Neuronal stem cell (in vitro differentiated cells): ENCODE results near the gene TRAPPC5.

ENCODE experiments used
- DNase-seq: peaks from one replicate; pipeline ENCODE4 v3.0.0-alpha.2; 2013; ENCODE audit warnings: low spot score
- H2AFZ ChIP-seq: one replicate; pipeline ENCODE4 v1.6.1; 2013; ENCODE audit warnings: mild to moderate bottlenecking, low read length, inconsistent platforms
- H2AK5ac ChIP-seq: 2 replicates; pipeline ENCODE4 v1.6.1; 2013; ENCODE audit warnings: low read depth, mild to moderate bottlenecking, inconsistent platforms, low read length, moderate library complexity, mixed read lengths
- H2BK120ac ChIP-seq: 2 replicates; pipeline ENCODE4 v1.6.1; 2013; ENCODE audit warnings: low read depth, mild to moderate bottlenecking, inconsistent platforms, low read length, moderate library complexity, mixed read lengths
- H2BK12ac ChIP-seq: one replicate; pipeline ENCODE4 v1.6.1; 2013; ENCODE audit warnings: low read length, inconsistent platforms
- H2BK15ac ChIP-seq: 2 replicates; pipeline ENCODE4 v1.6.1; 2013; ENCODE audit warnings: mild to moderate bottlenecking, low read length, inconsistent platforms, mixed read lengths
- H2BK5ac ChIP-seq: one replicate; pipeline ENCODE4 v1.6.1; 2013; ENCODE audit warnings: inconsistent platforms, mild to moderate bottlenecking, low read length, moderate library complexity
- H3K14ac ChIP-seq: one replicate; pipeline ENCODE4 v1.6.1; 2013; ENCODE audit warnings: low read length, inconsistent platforms
- H3K18ac ChIP-seq: 2 replicates; pipeline ENCODE4 v1.6.1; 2013; ENCODE audit warnings: low read length, inconsistent platforms
- H3K23ac ChIP-seq: 2 replicates; pipeline ENCODE4 v1.6.1; 2013; ENCODE audit warnings: low read depth, mild to moderate bottlenecking, mixed read lengths, low read length, inconsistent platforms; ENCODE audit not compliant: poor library complexity
- H3K27ac ChIP-seq: replicated peaks from 3 replicates; pipeline ENCODE4 v1.5.1; 2013; ENCODE audit warnings: low read length, inconsistent platforms
- H3K27me3 ChIP-seq, 3 experiments: 2 replicates each; pipeline ENCODE4 v1.6.1; 2013; ENCODE audit warnings: low read length in 3 of 3, mild to moderate bottlenecking in 2 of 3, inconsistent platforms in 1 of 3, low read depth in 1 of 3, mixed read lengths in 1 of 3, moderate library complexity in 1 of 3; ENCODE audit not compliant: control insufficient read depth in 3 of 3, insufficient read depth in 3 of 3
- H3K36me3 ChIP-seq, 2 donors: replicated peaks in 1 of 2; 2 replicates each; pipeline ENCODE4 v1.6.1; 2013; ENCODE audit warnings: low read length in 2 of 2; ENCODE audit not compliant: control insufficient read depth in 2 of 2, insufficient read depth in 2 of 2
- H3K4ac ChIP-seq: 2 replicates; pipeline ENCODE4 v1.6.1; 2013; ENCODE audit warnings: inconsistent platforms, mild to moderate bottlenecking, low read length, moderate library complexity
- H3K4me1 ChIP-seq, 2 donors: 1 replicate in 1 of 2; 2 replicates in 1 of 2; pipeline ENCODE4 v1.6.1; 2013; ENCODE audit warnings: low read length in 2 of 2, low read depth in 1 of 2; ENCODE audit not compliant: control insufficient read depth in 2 of 2, insufficient read depth in 1 of 2
- H3K4me2 ChIP-seq: one replicate; pipeline ENCODE4 v1.6.1; 2013; ENCODE audit warnings: mild to moderate bottlenecking, low read length, inconsistent platforms; ENCODE audit not compliant: insufficient read depth, poor library complexity, severe bottlenecking
- H3K4me3 ChIP-seq, 2 donors: 2 replicates each; pipeline ENCODE4 v1.5.1; 2013; ENCODE audit warnings: low read length in 2 of 2, mild to moderate bottlenecking in 2 of 2, inconsistent platforms in 1 of 2, moderate library complexity in 1 of 2
- H3K79me1 ChIP-seq: one replicate; pipeline ENCODE4 v1.6.1; 2013; ENCODE audit warnings: low read depth, mild to moderate bottlenecking, inconsistent platforms, low read length, moderate library complexity
- H3K9ac ChIP-seq: one replicate; pipeline ENCODE4 v1.6.1; 2013; ENCODE audit warnings: mild to moderate bottlenecking, low read depth, low read length, inconsistent platforms; ENCODE audit not compliant: poor library complexity
- H3K9me3 ChIP-seq, 2 donors: replicated peaks in 1 of 2; 2 replicates each; pipeline versions ENCODE3 to v1.6.1; 2013; ENCODE audit warnings: low read length in 2 of 2, mild to moderate bottlenecking in 2 of 2, inconsistent platforms in 1 of 2, low read depth in 1 of 2, mixed read lengths in 1 of 2, moderate library complexity in 1 of 2; ENCODE audit not compliant: control insufficient read depth in 2 of 2, insufficient read depth in 1 of 2
- H4K8ac ChIP-seq: one replicate; pipeline ENCODE4 v1.6.1; 2013; ENCODE audit warnings: low read depth, mild to moderate bottlenecking, inconsistent platforms, low read length, moderate library complexity
- H4K91ac ChIP-seq: one replicate; pipeline ENCODE4 v1.6.1; 2013; ENCODE audit warnings: low read length, low read depth, mild to moderate bottlenecking, inconsistent platforms; ENCODE audit not compliant: poor library complexity
- WGBS, 2 donors: extraction: QIAGEN DNeasy Blood & Tissue Kit; methylation state at CpG; one replicate each; pipeline ENCODE4 v1.1.7; 2013; ENCODE audit warnings: missing lambda C conversion rate in 2 of 2, mixed read lengths in 1 of 2; ENCODE audit not compliant: insufficient read length in 2 of 2, insufficient replicate concordance in 1 of 2; ENCODE audit errors: extremely low coverage in 2 of 2; 5-methylcytosine and 5-hydroxymethylcytosine counted together

TRAPPC5 gene

GRCh38 chr19:7698583-7698982, 17.9 kb downstream of the TRAPPC5 start:
- peak overlapping the region; percentile 65 for H3K9ac ChIP-seq
- H2BK5ac ChIP-seq: no peak overlapping the region
- H4K91ac ChIP-seq: no peak overlapping the region
- H3K4me1 ChIP-seq: no peaks in the 10 kb centered on the region
- no peak overlapping the region for H3K4ac ChIP-seq
- no CpG with 5 or more reads among the region's 11 CpGs for WGBS, 2 donors
- no peaks in the 10 kb centered on the region for H3K36me3 ChIP-seq
- H2BK12ac ChIP-seq: no peak overlapping the region
- peaks cover 0 to 20% (median 0%) of the 10 kb centered on the region in 3 experiments for H3K27me3 ChIP-seq
- H3K4me2 ChIP-seq: no peak overlapping the region
- no peak overlapping the region for H3K23ac ChIP-seq
- H3K79me1 ChIP-seq: no peaks in the 10 kb centered on the region
- no peak overlapping the region for H2BK120ac ChIP-seq
- H4K8ac ChIP-seq: no peak overlapping the region
- H2BK15ac ChIP-seq: peak overlapping the region; percentile 22
- H2AFZ ChIP-seq: peak overlapping the region; percentile 35
- no peak overlapping the region for H3K27ac ChIP-seq
- H3K9me3 ChIP-seq: no peaks in the 10 kb centered on the region
- H3K14ac ChIP-seq: no peak overlapping the region
- H2AK5ac ChIP-seq: no peak overlapping the region
- no peak overlapping the region for H3K4me3 ChIP-seq
- DNase-seq: no peak
- peak overlapping the region; percentile 67 for H3K18ac ChIP-seq

DNA sequence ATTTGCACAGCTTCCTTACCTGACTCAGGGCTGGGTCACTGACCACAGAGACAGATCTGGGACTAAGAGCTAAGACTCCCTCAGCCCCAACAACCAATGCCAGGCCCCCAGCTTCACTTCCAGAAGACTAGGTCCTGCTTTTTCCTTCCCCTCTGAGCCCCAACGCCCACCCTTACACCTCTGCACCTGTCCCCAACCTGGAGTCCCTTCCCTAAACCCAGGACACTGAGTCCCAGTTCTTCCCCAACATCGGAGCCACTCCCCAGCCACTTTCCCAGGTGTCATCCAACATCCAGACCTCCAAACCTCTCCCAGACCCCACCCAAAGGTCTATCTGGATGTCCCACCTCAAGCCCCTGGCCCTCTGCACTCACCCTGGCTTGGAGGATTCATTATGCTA, 18.4 kb downstream of the TRAPPC5 start:
- Histone ChIP-seq H2AFZ (peak overlapping the region; percentile 35), H4K8ac (no peak overlapping the region), H3K9me3 (no peaks in the 10 kb centered on the region), H3K4ac (no peak overlapping the region), H4K91ac (no peak overlapping the region), H2BK15ac (no peak overlapping the region), H3K79me1 (no peaks in the 10 kb centered on the region), H2AK5ac (no peak overlapping the region), H3K36me3 (no peaks in the 10 kb centered on the region), H3K27ac (no peak overlapping the region), H2BK5ac (no peak overlapping the region), H3K9ac (no peak overlapping the region), H3K14ac (no peak overlapping the region), H3K4me2 (no peak overlapping the region), H3K4me1 (no peaks in the 10 kb centered on the region), H3K23ac (no peak overlapping the region), H2BK12ac (no peak overlapping the region), H3K27me3 (peaks cover 0 to 20% (median 0%) of the 10 kb centered on the region in 3 experiments), H3K18ac (no peak overlapping the region), H2BK120ac (no peak overlapping the region), H3K4me3 (no peak overlapping the region)
- no peak for DNase-seq
- WGBS, 2 donors: no CpG with 5 or more reads among the region's 2 CpGs

GRCh38 chr19:7699417-7700401, 19.1 kb downstream of the TRAPPC5 start:
- no peak overlapping the region for H2AK5ac ChIP-seq
- no peaks in the 10 kb centered on the region for H3K36me3 ChIP-seq
- no peak overlapping the region for H2AFZ ChIP-seq
- no peak overlapping the region for H3K23ac ChIP-seq
- no peak overlapping the region for H3K27ac ChIP-seq
- H4K91ac ChIP-seq: no peak overlapping the region
- H3K4me1 ChIP-seq: no peaks in the 10 kb centered on the region
- no peak overlapping the region for H3K4ac ChIP-seq
- H3K79me1 ChIP-seq: peaks cover 3% of the 10 kb centered on the region
- H4K8ac ChIP-seq: no peak overlapping the region
- no peak overlapping the region for H3K4me2 ChIP-seq
- no peak overlapping the region for H3K18ac ChIP-seq
- H3K9me3 ChIP-seq: no peaks in the 10 kb centered on the region
- no peak overlapping the region for H2BK15ac ChIP-seq
- no CpG with 5 or more reads among the region's 15 CpGs for WGBS, 2 donors
- H3K4me3 ChIP-seq: no peak overlapping the region
- H3K14ac ChIP-seq: no peak overlapping the region
- H2BK5ac ChIP-seq: no peak overlapping the region
- peaks cover 0 to 20% (median 2%) of the 10 kb centered on the region in 3 experiments for H3K27me3 ChIP-seq
- H3K9ac ChIP-seq: no peak overlapping the region
- no peak overlapping the region for H2BK12ac ChIP-seq
- no peak for DNase-seq
- no peak overlapping the region for H2BK120ac ChIP-seq

- Histone ChIP-seq H3K4ac (no peak overlapping the region), H4K91ac (no peak overlapping the region), H3K9me3 (no peaks in the 10 kb centered on the region), H3K9ac (no peak overlapping the region), H3K18ac (no peak overlapping the region), H3K79me1 (peaks cover 3% of the 10 kb centered on the region), H3K36me3 (no peaks in the 10 kb centered on the region), H3K14ac (no peak overlapping the region), H3K27me3 (peaks cover 0 to 20% (median 2%) of the 10 kb centered on the region in 3 experiments), H2BK15ac (no peak overlapping the region), H2BK120ac (no peak overlapping the region), H2BK5ac (no peak overlapping the region), H3K4me3 (no peak overlapping the region), H4K8ac (no peak overlapping the region), H2BK12ac (no peak overlapping the region), H2AK5ac (no peak overlapping the region), H3K4me1 (no peaks in the 10 kb centered on the region), H3K4me2 (no peak overlapping the region), H3K27ac (no peak overlapping the region), H3K23ac (no peak overlapping the region), H2AFZ (no peak overlapping the region)
- no peak for DNase-seq
- no CpG with 5 or more reads among the region's 12 CpGs for WGBS, 2 donors
These were observed 20.5 kb downstream of the TRAPPC5 start for GRCh38 chr19:7701049-7701653.
